Mesothelial cell of epicardium (in vitro differentiated cells): ENCODE results near the gene SLC9A1. TPM values are rescaled to one million over a fixed set of nuclear protein-coding genes. Genes with fewer than 3 reads are reported as not detected.

Experiments used
- DNase-seq, 2 experiments: peaks; one replicate each; pipeline ENCODE4 v3.0.0; 2021; ENCODE audit warnings: low spot score in 2 of 2; ENCODE audit not compliant: unreplicated experiment in 2 of 2
- H3K27ac Mint-ChIP-seq: 2 replicates; pipeline ENCODE4 v1.8.0; 2021; ENCODE audit warnings: mixed read lengths
- H3K27me3 Mint-ChIP-seq: 2 replicates; pipeline ENCODE4 v1.8.0; 2021; ENCODE audit warnings: low read depth, mixed read lengths
- H3K36me3 Mint-ChIP-seq: 2 replicates; pipeline ENCODE4 v1.8.0; 2021; ENCODE audit warnings: mixed read lengths
- H3K4me1 Mint-ChIP-seq: 2 replicates; pipeline ENCODE4 v1.8.0; 2021; ENCODE audit warnings: mixed read lengths
- H3K4me3 Mint-ChIP-seq: 2 replicates; pipeline ENCODE4 v1.8.0; 2021; ENCODE audit warnings: mild to moderate bottlenecking, moderate library complexity, mixed read lengths
- H3K9me3 Mint-ChIP-seq: 2 replicates; pipeline ENCODE4 v1.8.0; 2021; ENCODE audit warnings: mixed read lengths
- total RNA-seq: library from RNA; stranded (reverse); gene quantifications from 3 replicates; pipeline ENCODE4 v1.2.1, GENCODE V29; 2021
- TF ChIP-seq, protein P1 (sequence below): fragments of 200-600 bp; sonication (generic); IDR thresholded peaks from one replicate; pipeline ENCODE4 v1.5.0; 2021; ENCODE audit warnings: antibody characterized with exemption; ENCODE audit not compliant: unreplicated experiment

Gene SLC9A1
- total RNA-seq, 1 donor from 2014 or later: 33.9 TPM

DNA sequence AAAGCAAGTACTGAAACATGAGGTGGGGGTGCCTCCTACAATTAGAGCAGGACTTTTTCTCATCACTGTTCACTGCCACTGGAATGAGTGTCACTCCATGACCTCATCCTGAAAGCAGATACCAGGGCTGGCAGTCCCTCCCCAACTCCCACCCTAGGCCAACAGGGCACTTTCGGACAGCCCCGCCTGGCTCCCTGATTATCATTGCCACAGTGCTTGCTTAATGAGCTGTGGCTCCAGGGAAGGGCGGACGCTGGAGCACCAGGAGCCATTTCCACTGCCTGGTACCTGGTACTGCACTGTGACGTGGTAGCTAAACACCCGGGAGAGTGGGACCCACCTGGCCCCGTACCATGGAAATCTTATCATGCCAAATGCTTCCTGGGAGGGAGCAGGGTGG is 22.3 kb downstream of the SLC9A1 start:
- TF ChIP-seq, protein P1, sequence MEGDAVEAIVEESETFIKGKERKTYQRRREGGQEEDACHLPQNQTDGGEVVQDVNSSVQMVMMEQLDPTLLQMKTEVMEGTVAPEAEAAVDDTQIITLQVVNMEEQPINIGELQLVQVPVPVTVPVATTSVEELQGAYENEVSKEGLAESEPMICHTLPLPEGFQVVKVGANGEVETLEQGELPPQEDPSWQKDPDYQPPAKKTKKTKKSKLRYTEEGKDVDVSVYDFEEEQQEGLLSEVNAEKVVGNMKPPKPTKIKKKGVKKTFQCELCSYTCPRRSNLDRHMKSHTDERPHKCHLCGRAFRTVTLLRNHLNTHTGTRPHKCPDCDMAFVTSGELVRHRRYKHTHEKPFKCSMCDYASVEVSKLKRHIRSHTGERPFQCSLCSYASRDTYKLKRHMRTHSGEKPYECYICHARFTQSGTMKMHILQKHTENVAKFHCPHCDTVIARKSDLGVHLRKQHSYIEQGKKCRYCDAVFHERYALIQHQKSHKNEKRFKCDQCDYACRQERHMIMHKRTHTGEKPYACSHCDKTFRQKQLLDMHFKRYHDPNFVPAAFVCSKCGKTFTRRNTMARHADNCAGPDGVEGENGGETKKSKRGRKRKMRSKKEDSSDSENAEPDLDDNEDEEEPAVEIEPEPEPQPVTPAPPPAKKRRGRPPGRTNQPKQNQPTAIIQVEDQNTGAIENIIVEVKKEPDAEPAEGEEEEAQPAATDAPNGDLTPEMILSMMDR: no peak
- Mint-ChIP-seq H3K4me1 (peaks cover 10% of the 10 kb centered on the region), H3K9me3 (no peaks in the 10 kb centered on the region), H3K27ac (no peak overlapping the region), H3K36me3 (no peaks in the 10 kb centered on the region), H3K27me3 (no peaks in the 10 kb centered on the region), H3K4me3 (no peak overlapping the region)
- no peak for DNase-seq

DNA sequence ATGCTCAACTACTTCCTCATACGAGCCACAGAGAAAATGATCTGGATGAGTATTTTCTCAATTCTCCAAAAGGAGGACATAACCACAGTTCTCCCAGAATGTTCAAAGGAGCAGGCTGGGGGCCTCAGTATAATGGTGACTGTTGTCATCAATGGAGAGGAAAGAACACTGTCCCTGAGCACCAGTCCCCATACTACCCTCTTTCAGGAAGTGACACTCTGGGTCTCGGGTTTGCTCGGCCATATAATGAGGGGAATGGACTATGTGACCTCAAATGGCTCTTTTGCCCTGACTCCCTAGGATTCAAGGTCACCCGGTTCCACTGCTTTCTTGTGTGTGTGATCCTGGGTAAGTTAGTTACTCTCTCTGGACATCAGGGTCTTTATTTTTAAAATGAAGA is 22.8 kb downstream of the SLC9A1 start:
- H3K36me3 Mint-ChIP-seq: no peaks in the 10 kb centered on the region
- DNase-seq: no peak
- H3K9me3 Mint-ChIP-seq: no peaks in the 10 kb centered on the region
- TF ChIP-seq, protein P1: no peak
- no peak overlapping the region for H3K4me3 Mint-ChIP-seq
- H3K27ac Mint-ChIP-seq: no peak overlapping the region
- H3K4me1 Mint-ChIP-seq: peaks cover 5% of the 10 kb centered on the region
- no peaks in the 10 kb centered on the region for H3K27me3 Mint-ChIP-seq

DNA sequence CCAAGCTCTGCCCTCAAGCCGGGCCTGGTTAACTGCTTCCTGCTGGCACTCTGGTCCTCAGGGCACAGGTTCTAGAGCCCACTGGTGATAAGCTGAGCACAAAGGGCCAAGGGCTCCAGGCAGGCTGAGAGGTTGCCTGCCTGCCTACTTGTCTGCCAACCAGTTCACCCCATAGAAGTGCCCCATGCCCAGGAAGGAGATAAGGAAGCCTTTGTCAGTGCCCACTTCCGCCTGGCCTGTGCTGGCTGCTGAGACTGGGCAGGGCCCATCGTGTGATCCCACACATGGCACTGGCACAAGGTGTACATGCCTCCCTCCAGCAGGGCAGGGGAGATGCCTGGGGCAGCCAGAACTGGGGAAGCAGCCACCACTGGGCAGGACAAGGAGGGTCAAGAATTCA is 24.1 kb downstream of the SLC9A1 start:
- DNase-seq: no peak
- Mint-ChIP-seq H3K36me3 (peaks cover 2% of the 10 kb centered on the region), H3K4me3 (no peak overlapping the region), H3K27me3 (no peaks in the 10 kb centered on the region), H3K9me3 (no peaks in the 10 kb centered on the region), H3K27ac (no peak overlapping the region), H3K4me1 (peaks cover 2% of the 10 kb centered on the region)
- TF ChIP-seq, protein P1: no peak

DNA sequence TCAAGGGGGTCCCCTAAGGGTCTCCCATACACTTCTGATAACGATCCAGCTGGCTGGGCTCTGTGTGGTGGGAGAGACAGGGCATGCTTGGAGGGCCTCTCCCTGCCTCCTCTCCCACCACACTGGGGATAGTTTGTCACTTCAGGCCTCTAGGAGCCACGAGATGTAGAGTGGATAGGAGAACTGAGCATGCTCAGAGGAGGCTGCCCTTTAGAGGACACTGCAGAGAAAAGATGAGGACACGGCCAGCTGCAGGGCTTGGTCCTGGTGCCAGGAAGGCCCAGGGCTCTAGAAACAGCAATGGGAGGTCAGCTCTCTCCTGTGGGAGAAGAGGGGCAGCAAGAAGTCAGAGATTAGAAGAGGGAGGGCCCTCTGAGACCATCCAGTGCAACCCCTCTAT is 25.7 kb downstream of the SLC9A1 start:
- peaks cover 2% of the 10 kb centered on the region for H3K4me1 Mint-ChIP-seq
- no peaks in the 10 kb centered on the region for H3K27me3 Mint-ChIP-seq
- DNase-seq: no peak
- H3K9me3 Mint-ChIP-seq: no peaks in the 10 kb centered on the region
- H3K36me3 Mint-ChIP-seq: peaks cover 2% of the 10 kb centered on the region
- H3K4me3 Mint-ChIP-seq: no peak overlapping the region
- H3K27ac Mint-ChIP-seq: no peak overlapping the region
- TF ChIP-seq, protein P1: no peak

DNA sequence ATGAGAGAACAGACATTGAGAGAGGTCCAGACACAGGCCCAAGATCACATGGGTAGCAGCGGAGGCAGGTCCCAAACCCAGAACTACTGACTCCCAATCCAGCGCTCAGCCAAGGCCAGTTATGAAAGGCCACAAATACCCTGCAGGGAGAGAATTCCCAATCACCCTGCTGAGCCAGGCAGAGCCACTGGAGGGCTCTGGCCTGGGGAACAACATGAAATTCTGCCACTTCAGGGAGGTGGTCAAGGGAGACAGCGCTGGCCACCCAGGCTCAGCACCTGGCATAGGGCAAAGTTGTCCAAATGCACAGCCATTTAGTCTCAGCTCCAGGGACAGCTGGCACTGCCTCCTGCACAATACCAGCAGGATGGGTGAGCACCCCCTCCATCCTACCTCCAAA is 27.5 kb downstream of the SLC9A1 start:
- H3K27me3 Mint-ChIP-seq: no peaks in the 10 kb centered on the region

More for the DNA sequence above, 27.5 kb downstream of the SLC9A1 start:
- Mint-ChIP-seq H3K9me3 (no peaks in the 10 kb centered on the region), H3K27ac (no peak overlapping the region), H3K4me3 (no peak overlapping the region), H3K4me1 (peaks cover 5% of the 10 kb centered on the region), H3K36me3 (peaks cover 2% of the 10 kb centered on the region)
- TF ChIP-seq, protein P1: no peak
- DNase-seq: no peak
